Fibroblast of pulmonary artery (primary cell): ENCODE data around the gene HTR3E.
"Not testable (repeated sequence)": the region's sequence is repeated elsewhere in the genome, so short reads cannot be mapped to it uniquely, and the experiment has no call there.

ENCODE experiments used
- DNase-seq: peaks from one replicate; pipeline ENCODE4 v3.0.0-alpha.2; 2010; ENCODE audit warnings: low read depth
- H3K4me3 ChIP-seq: replicated peaks from 2 replicates; pipeline ENCODE4 v1.5.1; 2011; ENCODE audit warnings: low read depth, mild to moderate bottlenecking, control low read depth, low read length, moderate library complexity
- CTCF ChIP-seq: IDR thresholded peaks from 2 replicates; pipeline ENCODE4 v1.5.1; 2011; ENCODE audit warnings: mild to moderate bottlenecking, control low read depth, low read length, inconsistent platforms; ENCODE audit errors: missing control alignments

The HTR3E gene

GRCh38 chr3:184067573-184068055 lies 29.2 kb upstream of the HTR3E start:
- H3K4me3 ChIP-seq: no peak overlapping the region
- no peak for TF ChIP-seq CTCF
- DNase-seq: no peak

DNA sequence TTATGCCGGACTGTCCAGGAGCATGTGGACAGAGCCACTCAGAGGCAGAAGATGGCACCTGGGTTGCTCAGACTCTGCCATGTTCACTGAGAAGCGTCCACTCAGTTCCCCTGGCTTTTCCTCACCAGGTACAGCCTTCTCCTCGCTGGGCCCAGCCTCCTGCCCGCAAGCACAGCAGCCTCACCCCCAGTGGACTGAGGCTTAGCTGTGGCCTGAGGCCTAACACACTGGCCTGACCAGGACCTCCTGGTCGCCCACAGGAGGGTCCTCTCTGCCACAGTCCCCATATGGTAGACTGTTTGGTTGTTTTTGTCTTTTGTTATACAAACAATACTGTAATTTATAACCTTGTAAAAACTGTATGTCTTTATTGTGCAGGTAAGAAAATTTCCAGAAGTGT lies 28.5 kb upstream of the HTR3E start:
- TF ChIP-seq CTCF: no peak
- no peak overlapping the region for H3K4me3 ChIP-seq
- no peak for DNase-seq

DNA sequence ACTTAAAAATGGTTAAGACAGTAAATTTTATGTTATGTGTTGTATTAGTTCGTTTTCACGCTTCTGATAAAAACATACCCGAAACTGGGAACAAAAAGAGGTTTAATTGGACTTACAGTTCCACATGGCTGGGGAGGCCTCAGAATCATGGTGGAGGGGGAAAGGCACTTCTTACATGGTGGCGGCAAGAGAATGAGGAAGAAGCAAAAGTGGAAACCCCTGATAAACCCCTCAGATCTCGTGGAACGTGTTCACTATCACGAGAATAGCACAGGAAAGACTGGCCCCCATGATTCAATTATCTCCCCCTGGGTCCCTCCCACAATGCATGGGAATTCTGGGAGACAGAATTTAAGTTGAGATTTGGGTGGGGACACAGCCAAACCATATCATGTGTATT lies 25.7 kb upstream of the HTR3E start:
- DNase-seq, H3K4me3 ChIP-seq: not testable (repeated sequence)

DNA sequence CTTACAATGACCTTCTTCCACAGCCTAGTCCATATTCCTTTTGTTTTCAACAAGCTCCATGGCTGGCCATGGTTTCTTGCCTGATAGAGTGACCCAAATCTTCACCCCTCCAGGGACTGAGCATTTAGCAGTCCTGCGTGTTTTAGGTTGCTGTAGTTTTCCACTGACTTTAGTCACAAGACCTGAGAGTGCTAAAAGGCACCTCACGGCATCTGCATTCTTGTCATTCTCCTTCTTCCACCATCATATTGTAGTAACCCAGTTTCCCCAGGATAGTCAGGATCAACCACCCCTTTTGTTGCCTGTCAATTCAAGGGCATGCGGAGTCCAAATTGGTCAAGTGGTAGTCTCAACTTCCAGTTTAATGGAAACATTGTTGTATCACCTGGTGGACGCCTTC lies 23.2 kb upstream of the HTR3E start:
- TF ChIP-seq CTCF: no peak
- no peak for DNase-seq
- H3K4me3 ChIP-seq: no peak overlapping the region

GRCh38 chr3:184075901-184076300 lies 21.0 kb upstream of the HTR3E start:
- no peak for DNase-seq
- TF ChIP-seq CTCF: no peak
- H3K4me3 ChIP-seq: no peak overlapping the region

GRCh38 chr3:184077881-184078280 lies 19.0 kb upstream of the HTR3E start:
- TF ChIP-seq CTCF: no peak
- no peak overlapping the region for H3K4me3 ChIP-seq

DNA sequence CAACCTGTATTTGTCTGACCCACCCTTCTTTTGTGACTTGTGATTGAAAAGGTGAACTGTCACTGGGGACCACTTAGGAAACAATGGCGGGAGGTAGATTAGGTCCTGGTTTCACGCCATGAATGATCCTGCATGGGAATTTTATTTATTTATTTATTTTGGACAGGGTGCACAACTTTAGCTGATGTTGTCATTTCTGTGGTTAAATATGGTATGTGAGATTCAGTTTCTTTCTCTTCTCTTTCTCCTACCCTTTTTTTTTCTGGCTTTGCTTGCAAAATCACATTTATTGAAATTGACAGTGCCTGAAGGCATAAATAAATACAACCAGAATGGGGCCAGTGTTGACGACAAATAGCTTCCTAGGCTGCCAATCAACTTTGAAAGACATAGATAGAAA lies 18.0 kb upstream of the HTR3E start:
- TF ChIP-seq CTCF: no peak
- DNase-seq: peak; percentile 14
- no peak overlapping the region for H3K4me3 ChIP-seq

More at GRCh38 chr3:184077881-184078280, 19.0 kb upstream of the HTR3E start:
- DNase-seq: no peak
